Measurements from ENCODE around the gene DSC2. TPM values are rescaled to one million over a fixed set of nuclear protein-coding genes. Genes with fewer than 3 reads are reported as not detected.

DSC2 gene
- total and polyA plus RNA-seq, 7 donors: 1.9 to 42.1 (median 3.3) TPM

DNA sequence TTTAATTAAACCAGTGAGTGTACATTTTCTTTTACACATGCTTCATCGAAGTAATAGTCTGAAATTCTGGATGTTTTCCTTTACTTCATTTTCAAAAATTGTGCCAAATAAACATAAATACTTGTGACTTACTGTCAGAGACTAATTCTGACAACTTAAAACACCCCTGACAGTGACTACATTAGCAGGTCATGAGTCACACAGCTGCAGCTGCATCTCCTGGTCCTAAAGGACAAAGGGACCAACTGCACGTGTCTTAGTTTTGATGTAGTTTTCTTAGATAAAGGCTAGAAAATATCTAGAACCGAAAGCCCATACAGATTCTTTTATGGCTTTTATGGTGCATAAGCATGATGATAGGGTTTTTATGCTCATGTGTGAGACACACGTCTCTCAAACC, 30.0 kb downstream of the DSC2 start:
- Histone ChIP-seq H3K4me1 (peaks cover 0 to 2% (median 0%) of the 10 kb centered on the region in 4 donors), H3K9me3 (no peaks in the 10 kb centered on the region), H3K4me3 (no peak overlapping the region), H3K36me3 (no peaks in the 10 kb centered on the region), H3K27me3 (no peaks in the 10 kb centered on the region), H3K27ac (no peak overlapping the region)
- TF ChIP-seq, protein P1, sequence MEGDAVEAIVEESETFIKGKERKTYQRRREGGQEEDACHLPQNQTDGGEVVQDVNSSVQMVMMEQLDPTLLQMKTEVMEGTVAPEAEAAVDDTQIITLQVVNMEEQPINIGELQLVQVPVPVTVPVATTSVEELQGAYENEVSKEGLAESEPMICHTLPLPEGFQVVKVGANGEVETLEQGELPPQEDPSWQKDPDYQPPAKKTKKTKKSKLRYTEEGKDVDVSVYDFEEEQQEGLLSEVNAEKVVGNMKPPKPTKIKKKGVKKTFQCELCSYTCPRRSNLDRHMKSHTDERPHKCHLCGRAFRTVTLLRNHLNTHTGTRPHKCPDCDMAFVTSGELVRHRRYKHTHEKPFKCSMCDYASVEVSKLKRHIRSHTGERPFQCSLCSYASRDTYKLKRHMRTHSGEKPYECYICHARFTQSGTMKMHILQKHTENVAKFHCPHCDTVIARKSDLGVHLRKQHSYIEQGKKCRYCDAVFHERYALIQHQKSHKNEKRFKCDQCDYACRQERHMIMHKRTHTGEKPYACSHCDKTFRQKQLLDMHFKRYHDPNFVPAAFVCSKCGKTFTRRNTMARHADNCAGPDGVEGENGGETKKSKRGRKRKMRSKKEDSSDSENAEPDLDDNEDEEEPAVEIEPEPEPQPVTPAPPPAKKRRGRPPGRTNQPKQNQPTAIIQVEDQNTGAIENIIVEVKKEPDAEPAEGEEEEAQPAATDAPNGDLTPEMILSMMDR (IDR thresholded peaks at IDR 0.05): no peak
- TF ChIP-seq POLR2A (IDR thresholded peaks at IDR 0.05) (no peak), POLR2AphosphoS5 (IDR thresholded peaks at IDR 0.05) (no peak), EP300 (IDR thresholded peaks at IDR 0.05) (no peak)
- 78 to 79% methylated on average over 4 of the region's 4 CpGs for WGBS, 2 donors
- DNase-seq: no peak
- intact Hi-C loops (cut with DNase I): no loop called here

DNA sequence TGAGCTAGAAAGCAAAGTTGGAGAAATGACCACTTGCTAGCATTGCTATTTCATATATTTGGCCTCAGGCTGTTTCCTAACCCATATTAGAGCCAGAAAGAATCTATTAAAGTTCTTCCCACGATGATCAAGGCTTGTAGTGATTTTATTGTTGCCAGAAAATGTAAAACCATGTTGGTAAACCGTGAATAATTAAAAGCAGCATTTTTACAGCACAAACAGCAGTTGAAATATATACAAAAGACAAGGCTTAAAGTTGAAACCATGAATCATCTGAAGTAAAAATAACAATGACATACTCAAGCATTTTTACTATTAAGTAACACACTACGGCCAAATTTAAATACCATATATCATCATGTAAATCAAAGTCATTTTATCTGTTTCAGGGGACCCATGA, 32.0 kb downstream of the DSC2 start:
- H3K4me1 ChIP-seq: peaks cover 0 to 2% (median 0%) of the 10 kb centered on the region in 4 donors
- intact Hi-C loops (cut with DNase I): no loop called here
- H3K27ac ChIP-seq: no peak overlapping the region
- DNase-seq: no peak
- WGBS, 2 donors: 68 to 74% methylated on average over 3 of the region's 3 CpGs
- no peaks in the 10 kb centered on the region for H3K9me3 ChIP-seq
- no peaks in the 10 kb centered on the region for H3K36me3 ChIP-seq
- TF ChIP-seq, protein P1 (IDR thresholded peaks at IDR 0.05): no peak
- TF ChIP-seq POLR2AphosphoS5 (IDR thresholded peaks at IDR 0.05): no peak
- no peak for TF ChIP-seq POLR2A (IDR thresholded peaks at IDR 0.05)
- no peak for TF ChIP-seq EP300 (IDR thresholded peaks at IDR 0.05)
- H3K27me3 ChIP-seq: no peaks in the 10 kb centered on the region
- no peak overlapping the region for H3K4me3 ChIP-seq

DNA sequence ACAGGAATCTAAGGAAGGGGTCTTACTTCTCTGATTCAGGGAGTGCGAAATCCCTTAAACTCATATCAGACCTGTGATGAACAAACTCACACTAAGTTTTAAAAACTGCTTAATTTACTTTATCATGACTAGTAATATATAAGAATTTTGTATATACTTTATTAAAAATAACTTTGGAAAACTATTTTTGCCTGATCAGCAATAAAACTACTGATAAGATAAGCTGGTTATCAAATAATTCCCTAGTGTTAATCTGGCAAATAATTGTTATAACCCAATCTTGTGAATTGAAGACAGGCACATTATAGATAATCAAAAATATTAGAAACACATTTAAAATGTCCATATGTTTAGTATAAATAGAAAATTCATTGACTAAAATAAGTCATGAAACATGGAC, 36.0 kb downstream of the DSC2 start:
- H3K9me3 ChIP-seq: no peaks in the 10 kb centered on the region
- 88 to 100% methylated on average over 1 of the region's 1 CpG for WGBS, 2 donors
- H3K4me1 ChIP-seq: peaks cover 0 to 2% (median 0%) of the 10 kb centered on the region in 4 donors
- H3K27me3 ChIP-seq: no peaks in the 10 kb centered on the region
- H3K27ac ChIP-seq: no peak overlapping the region
- no peak for DNase-seq
- H3K36me3 ChIP-seq: no peaks in the 10 kb centered on the region
- no peak overlapping the region for H3K4me3 ChIP-seq
- no peak for TF ChIP-seq POLR2AphosphoS5 (IDR thresholded peaks at IDR 0.05)
- TF ChIP-seq POLR2A (IDR thresholded peaks at IDR 0.05): no peak
- no peak for TF ChIP-seq EP300 (IDR thresholded peaks at IDR 0.05)
- TF ChIP-seq, protein P1 (IDR thresholded peaks at IDR 0.05): no peak
- intact Hi-C loops (cut with DNase I): no loop called here

DNA sequence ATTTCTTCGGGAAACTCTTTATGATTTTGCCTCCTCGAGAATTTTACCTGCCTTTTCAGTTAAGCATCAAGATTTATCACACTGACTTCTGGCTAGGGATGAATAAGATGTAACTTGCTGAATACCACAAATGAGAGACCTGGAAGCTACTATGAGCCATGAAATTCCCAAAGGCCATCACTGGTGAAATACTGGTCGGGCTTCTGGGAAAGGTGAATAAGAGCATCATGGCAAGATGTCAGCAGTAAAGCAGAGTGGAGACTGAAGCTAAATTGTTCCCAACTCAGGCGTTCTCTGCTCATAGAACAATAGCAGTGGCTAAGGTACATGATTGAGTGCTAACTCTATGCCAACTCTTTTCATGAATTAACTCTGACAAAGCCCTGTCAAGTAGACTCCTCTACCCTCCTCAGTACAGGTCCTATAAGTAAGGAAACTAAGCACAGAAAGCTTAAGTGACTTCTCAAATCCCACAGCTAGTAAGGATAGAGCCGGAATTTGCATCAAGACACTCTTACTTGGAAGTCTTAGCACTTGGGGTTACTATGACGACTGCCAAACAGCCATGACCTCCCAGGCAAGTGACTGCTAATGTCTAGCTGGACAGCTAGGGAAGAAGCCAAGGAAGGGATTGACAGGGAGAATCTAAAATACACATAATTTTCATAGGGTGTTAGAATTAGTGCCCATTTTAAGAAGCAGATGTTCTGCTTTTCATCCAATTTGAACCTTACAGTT, 37.0 kb downstream of the DSC2 start:
- no peaks in the 10 kb centered on the region for H3K27me3 ChIP-seq
- DNase-seq: no peak
- no peak overlapping the region for H3K27ac ChIP-seq
- no peaks in the 10 kb centered on the region for H3K36me3 ChIP-seq
- no peak overlapping the region for H3K4me3 ChIP-seq
- no peaks in the 10 kb centered on the region for H3K9me3 ChIP-seq
- WGBS, 2 donors: 86 to 88% methylated on average over 6 of the region's 6 CpGs
- no peak for TF ChIP-seq POLR2A (IDR thresholded peaks at IDR 0.05)
- intact Hi-C loops (cut with DNase I): no loop called here
- peaks cover 0 to 2% (median 0%) of the 10 kb centered on the region in 4 donors for H3K4me1 ChIP-seq

DNA sequence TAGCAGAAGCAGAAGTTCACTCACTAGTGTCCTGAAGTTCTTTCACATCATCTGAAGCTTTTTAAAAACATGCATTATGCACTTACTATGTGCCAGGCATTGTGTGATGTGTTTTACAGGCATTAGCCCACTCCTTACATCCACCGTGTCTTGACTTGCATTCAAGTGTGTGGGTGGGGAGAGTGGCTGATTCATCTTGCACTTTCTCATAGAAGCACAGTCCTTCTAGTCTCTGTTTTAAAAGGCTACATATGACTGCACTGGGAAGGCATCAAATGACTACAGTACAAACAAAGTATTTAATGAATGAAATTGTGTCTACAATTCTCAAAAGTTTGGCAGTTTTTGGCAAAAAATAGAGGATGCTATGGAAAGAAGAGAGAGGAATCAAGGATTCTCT, 38.1 kb downstream of the DSC2 start:
- Histone ChIP-seq H3K36me3 (no peaks in the 10 kb centered on the region), H3K4me1 (no peaks in the 10 kb centered on the region), H3K4me3 (no peak overlapping the region), H3K27me3 (no peaks in the 10 kb centered on the region), H3K9me3 (no peaks in the 10 kb centered on the region), H3K27ac (no peak overlapping the region)
- 64 to 87% methylated on average over 1 of the region's 1 CpG for WGBS, 2 donors
- no peak for DNase-seq
- TF ChIP-seq EP300 (IDR thresholded peaks at IDR 0.05): no peak
- TF ChIP-seq, protein P1 (IDR thresholded peaks at IDR 0.05): no peak
- no peak for TF ChIP-seq POLR2A (IDR thresholded peaks at IDR 0.05)
- no peak for TF ChIP-seq POLR2AphosphoS5 (IDR thresholded peaks at IDR 0.05)
- intact Hi-C loops (cut with DNase I): no loop called here
